ENCODE results near the gene USP6NL.

DNA sequence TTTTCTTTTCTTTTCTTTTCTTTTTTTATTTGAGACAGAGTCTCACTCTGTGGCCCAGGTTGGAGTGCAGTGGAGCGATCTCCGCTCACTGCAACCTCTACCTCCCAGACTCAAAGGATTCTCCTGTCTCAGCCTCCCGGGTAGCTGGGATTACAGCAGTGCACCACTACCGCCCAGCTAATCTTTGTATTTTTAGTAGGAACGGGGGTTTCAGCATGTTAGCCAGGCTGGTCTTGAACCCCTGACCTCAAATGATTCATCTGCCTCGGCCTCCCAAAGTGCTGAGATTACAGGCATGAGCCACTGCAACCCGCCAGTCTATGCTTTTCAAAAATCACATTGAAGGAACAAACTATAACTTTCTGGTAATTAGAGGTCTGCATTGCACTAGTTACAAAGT is 2.4 kb downstream of the USP6NL start:
- TF ChIP-seq POLR2A (IDR thresholded peaks at IDR 0.05; ENCODE audit: low read length) (no peak), GATA1 (IDR thresholded peaks at IDR 0.05; ENCODE audit: low read depth, low read length) (no peak)

Data from erythroblast (primary cell).